ENCODE data around the gene ATP6V1G2.
"Not testable (repeated sequence)": the region's sequence is repeated elsewhere in the genome, so short reads cannot be mapped to it uniquely, and the experiment has no call there.

Gene ATP6V1G2

DNA sequence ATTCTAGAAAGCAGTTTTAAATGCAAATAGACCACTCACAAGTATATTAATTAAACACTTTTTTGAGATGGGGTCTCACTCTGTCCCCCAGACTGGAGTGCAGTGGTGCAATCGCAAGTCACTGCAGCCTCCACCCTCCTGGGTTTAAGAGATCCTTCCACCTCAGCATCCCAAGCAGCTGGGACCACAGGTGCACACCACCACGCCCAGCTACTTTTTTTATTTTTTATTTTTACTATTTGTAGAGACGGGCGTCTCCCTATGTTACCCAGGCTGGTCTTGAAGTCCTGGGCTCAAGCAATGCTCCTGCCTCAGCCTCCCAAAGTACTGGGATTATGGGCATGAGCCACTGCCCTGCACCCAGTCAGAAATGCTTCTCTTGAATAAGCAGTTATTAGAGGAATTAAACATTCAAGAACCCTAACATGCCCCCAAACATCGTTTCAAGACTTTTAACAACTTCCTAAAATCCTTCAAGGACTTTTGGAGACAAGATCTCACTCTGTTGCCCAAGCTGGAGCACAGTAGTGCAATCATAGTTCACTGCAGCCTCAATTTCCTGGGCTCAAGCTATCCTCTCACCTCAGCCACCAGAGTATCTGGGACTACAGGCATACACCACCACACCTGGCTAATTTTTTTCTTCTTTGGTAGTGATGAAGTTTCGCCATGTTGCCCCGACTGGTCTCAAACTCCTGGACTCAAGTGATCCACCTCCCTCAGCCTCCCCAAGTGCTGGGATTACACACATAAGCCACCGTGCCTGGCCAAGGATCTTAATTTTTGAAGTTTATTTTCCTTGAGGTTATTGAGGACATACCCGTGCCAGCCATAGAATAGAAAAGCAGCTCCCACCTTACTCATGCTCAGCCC lies 14.4 kb downstream of the ATP6V1G2 start:
- Mint-ChIP-seq H3K27ac (peak overlapping the region; percentile 69), H3K27me3 (no peaks in the 10 kb centered on the region), H3K36me3 (ENCODE audit: low read depth) (peaks cover 88% of the 10 kb centered on the region), H3K9me3 (no peaks in the 10 kb centered on the region), H3K4me3 (no peak overlapping the region), H3K4me1 (ENCODE audit: low read depth) (peaks cover 45% of the 10 kb centered on the region)
- DNase-seq = peak; percentile 26

DNA sequence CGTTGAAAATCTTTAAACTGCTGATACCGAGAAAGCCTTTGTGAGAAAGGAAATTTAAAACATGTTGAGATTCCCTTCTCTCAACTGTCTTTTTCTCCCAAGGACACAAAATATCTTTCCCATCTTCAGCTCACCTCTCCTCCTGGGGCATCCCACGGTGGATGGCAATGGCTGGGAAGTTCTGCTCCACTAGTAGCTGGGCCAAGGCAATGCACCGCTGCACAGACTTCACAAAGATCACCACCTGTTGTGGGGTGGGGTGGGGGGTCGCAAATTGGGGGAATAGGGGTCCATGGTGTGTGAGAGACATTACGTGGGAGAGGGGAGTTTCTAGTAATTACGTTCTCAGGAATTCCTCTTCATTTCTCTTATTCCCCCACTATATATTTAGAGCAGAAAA lies 15.2 kb downstream of the ATP6V1G2 start:
- peaks cover 81% of the 10 kb centered on the region for H3K36me3 Mint-ChIP-seq (ENCODE audit: low read depth)

DNA sequence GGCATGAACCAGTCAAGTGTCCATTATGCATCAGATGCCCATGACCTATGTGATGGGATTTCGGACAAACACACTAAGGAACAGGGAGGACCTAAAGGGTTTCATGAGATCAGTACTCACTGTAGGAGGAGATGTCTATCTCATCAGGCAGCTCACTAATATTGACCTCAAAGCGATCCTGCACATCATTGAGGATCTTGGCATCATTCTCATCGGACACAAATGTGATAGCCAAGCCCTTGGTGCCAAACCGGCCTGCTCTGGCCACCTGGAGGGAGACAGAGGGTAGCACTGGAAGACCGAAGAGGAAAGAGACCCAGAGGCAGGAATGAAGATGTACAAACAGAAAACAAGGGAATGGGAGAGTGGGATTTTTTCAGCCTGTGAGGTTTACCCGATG lies 15.7 kb downstream of the ATP6V1G2 start:
- no peaks in the 10 kb centered on the region for H3K27me3 Mint-ChIP-seq
- peaks cover 35% of the 10 kb centered on the region for H3K4me1 Mint-ChIP-seq (ENCODE audit: low read depth)
- peaks cover 76% of the 10 kb centered on the region for H3K36me3 Mint-ChIP-seq (ENCODE audit: low read depth)
- no peak overlapping the region for H3K27ac Mint-ChIP-seq
- H3K9me3 Mint-ChIP-seq = no peaks in the 10 kb centered on the region
- peak; percentile 17 for DNase-seq
- no peak overlapping the region for H3K4me3 Mint-ChIP-seq

More for the DNA sequence above, 15.2 kb downstream of the ATP6V1G2 start:
- Mint-ChIP-seq H3K4me1 (ENCODE audit: low read depth) (peaks cover 39% of the 10 kb centered on the region), H3K27me3 (no peaks in the 10 kb centered on the region), H3K27ac (no peak overlapping the region), H3K9me3 (no peaks in the 10 kb centered on the region), H3K4me3 (no peak overlapping the region)
- peak; percentile 23 for DNase-seq

DNA sequence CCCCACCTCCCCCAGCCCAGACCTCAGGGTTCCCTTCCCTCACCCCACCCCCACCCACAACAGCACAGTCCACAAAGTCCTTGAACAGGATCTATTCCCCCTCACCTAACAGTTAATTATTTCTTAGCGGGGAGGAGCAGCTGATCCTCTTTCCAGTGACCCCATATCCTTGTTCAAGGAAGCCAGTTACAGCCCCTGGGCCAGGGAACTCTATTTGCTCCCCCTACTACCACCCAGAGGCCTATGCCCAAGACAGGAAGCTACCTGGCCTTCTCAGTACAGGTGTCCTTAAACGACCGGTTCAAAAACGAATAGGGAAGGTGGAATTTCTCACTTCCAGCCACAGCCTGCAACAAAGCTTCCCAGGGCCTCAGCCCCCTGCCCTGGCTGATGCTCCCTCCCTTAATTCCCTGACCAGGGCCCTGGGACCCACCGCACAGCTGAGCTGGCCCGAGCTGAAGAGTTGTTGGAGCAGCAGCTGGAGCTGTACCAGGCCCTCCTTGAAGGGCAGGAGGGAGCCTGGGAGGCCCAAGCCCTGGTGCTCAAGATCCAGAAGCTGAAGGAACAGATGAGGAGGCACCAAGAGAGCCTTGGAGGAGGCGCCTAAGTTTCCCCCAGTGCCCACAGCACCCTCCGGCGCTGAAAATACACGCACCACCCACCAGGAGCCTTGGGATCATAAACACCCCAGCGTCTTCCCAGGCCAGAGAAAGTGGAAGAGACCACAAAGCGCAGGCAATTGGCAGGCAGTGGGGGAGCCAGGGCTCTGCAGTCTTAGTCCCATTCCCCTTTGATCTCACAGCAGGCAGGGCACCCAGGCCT lies 16.9 kb downstream of the ATP6V1G2 start:
- Mint-ChIP-seq H3K27ac (peak overlapping the region; percentile 55), H3K9me3 (no peaks in the 10 kb centered on the region), H3K4me1 (ENCODE audit: low read depth) (peaks cover 24% of the 10 kb centered on the region), H3K4me3 (no peak overlapping the region), H3K36me3 (ENCODE audit: low read depth) (peaks cover 65% of the 10 kb centered on the region), H3K27me3 (no peaks in the 10 kb centered on the region)
- DNase-seq = peak; percentile 32

DNA sequence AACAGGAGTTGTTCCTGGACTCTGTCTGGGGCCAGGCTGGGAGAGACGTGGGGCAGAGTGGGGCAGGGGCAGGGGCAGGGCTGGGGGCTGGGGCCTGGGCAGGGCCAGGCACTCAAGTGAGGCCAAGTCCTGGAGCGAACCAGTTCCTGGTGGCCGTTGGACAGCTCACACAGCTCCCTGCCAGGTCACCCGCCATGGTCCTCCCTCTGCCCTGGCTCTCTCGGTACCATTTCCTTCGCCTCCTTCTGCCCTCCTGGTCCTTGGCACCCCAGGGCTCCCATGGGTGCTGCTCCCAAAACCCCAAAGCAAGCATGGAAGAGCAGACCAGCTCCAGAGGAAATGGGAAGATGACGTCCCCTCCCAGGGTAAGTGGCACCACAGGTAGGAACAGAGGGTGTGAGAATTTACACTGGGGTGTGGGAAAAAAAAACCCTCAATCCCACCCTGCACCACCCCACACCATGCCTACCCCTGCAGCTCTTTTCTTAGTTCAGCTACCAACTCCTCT lies 17.5 kb downstream of the ATP6V1G2 start, which contains the start of gene MCCD1:
MCCD1 (plus strand) TSS at position 142 of the 508 bp plus-strand sequence; CDS start at position 195, 53 bp downstream.
- DNase-seq = no peak

DNA sequence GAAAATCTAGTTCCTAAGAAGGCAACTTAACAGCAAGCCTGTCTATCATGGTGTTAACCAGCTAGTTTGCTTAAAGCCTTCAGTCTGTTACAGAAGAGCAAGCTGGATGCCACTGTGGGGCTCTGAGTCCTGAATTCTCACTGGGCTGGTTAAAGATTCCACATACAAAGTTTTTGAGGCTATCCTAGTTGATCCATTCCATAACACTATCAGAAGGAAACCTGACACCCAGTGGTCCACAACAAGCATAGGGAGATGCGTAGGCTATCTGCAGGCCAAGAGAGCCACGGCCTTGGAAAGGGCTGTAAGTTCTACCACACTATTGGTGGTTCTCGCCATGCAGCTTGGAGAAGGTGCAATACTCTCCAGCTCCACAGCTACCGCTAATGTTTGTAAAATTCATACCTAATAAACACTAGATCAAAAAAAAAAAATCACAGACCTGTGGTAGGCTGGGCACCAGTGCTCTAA lies 18.1 kb downstream of the ATP6V1G2 start:
- H3K9me3 Mint-ChIP-seq = no peaks in the 10 kb centered on the region
- H3K4me1 Mint-ChIP-seq (ENCODE audit: low read depth) = peaks cover 16% of the 10 kb centered on the region
- H3K27ac Mint-ChIP-seq = no peak overlapping the region
- H3K27me3 Mint-ChIP-seq = no peaks in the 10 kb centered on the region
- H3K4me3 Mint-ChIP-seq = no peak overlapping the region
- H3K36me3 Mint-ChIP-seq (ENCODE audit: low read depth) = peaks cover 53% of the 10 kb centered on the region
- DNase-seq = no peak

More for the DNA sequence above, 17.5 kb downstream of the ATP6V1G2 start, which contains the start of gene MCCD1:
- Mint-ChIP-seq H3K27me3 (no peaks in the 10 kb centered on the region), H3K4me3 (no peak within 1 kb of the TSS), H3K36me3 (ENCODE audit: low read depth) (peaks cover 58% of the 10 kb centered on the region), H3K9me3 (no peaks in the 10 kb centered on the region), H3K27ac (peak within 1 kb of the TSS; percentile 55), H3K4me1 (ENCODE audit: low read depth) (peaks cover 21% of the 10 kb centered on the region)

DNA sequence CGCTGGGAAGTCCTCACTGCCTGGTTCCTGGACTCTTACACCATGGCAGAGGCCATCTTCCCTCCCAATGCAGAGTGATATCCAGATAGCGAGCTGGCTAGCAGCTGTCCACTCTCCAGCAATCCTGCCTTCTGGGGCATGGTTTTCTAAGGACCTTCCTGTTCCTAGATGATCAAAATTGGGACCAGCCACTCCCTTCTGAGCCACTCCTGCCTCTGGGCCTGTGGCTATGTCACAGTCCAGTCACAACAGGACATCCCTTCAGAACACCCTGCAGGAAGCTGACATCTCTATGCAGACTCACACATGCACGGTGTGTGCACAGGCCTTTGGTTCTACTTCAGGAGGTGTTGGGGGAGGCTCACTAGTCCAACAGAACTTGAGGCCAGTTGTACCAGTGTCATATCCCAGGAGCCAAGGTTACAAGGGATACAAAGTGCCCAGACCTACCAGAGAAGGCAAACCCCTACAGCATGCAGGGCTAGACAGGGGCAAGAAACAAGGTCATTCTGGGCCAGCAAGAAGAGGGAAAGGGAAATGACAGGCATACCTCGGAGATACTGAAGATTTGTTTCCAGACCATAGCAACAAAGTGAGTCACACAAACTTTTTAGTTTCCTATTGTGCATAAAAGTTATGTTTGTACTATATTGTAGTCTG lies 20.3 kb downstream of the ATP6V1G2 start:
- peak overlapping the region; percentile 56 for H3K27ac Mint-ChIP-seq
- peak; percentile 24 for DNase-seq
- no peak overlapping the region for H3K4me3 Mint-ChIP-seq
- peaks cover 5% of the 10 kb centered on the region for H3K4me1 Mint-ChIP-seq (ENCODE audit: low read depth)
- no peaks in the 10 kb centered on the region for H3K9me3 Mint-ChIP-seq
- no peaks in the 10 kb centered on the region for H3K27me3 Mint-ChIP-seq
- peaks cover 30% of the 10 kb centered on the region for H3K36me3 Mint-ChIP-seq (ENCODE audit: low read depth)

DNA sequence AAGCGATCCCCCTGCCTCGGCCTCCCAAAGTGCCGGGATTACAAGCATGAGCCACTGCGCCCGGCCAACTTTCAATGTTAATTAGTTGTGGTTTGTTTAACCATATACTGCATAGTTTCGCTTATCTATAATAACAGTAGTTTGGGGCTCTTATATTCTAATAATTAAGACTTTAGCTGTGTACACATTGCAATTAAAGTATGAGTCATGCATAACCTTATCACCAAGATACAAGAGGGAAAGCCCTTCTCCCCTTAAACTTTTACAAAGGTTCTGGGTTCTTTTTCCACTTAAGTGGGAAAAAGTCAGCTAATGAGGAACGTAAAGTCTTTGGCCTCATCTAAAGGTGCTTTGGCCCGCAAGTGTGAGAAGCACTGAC lies 20.9 kb downstream of the ATP6V1G2 start:
- no peak overlapping the region for H3K27ac Mint-ChIP-seq
- DNase-seq = peak; percentile 12
- H3K4me3 Mint-ChIP-seq = no peak overlapping the region
- H3K36me3 Mint-ChIP-seq (ENCODE audit: low read depth) = peaks cover 25% of the 10 kb centered on the region
- H3K9me3 Mint-ChIP-seq = no peaks in the 10 kb centered on the region
- no peaks in the 10 kb centered on the region for H3K27me3 Mint-ChIP-seq
- peaks cover 5% of the 10 kb centered on the region for H3K4me1 Mint-ChIP-seq (ENCODE audit: low read depth)

DNA sequence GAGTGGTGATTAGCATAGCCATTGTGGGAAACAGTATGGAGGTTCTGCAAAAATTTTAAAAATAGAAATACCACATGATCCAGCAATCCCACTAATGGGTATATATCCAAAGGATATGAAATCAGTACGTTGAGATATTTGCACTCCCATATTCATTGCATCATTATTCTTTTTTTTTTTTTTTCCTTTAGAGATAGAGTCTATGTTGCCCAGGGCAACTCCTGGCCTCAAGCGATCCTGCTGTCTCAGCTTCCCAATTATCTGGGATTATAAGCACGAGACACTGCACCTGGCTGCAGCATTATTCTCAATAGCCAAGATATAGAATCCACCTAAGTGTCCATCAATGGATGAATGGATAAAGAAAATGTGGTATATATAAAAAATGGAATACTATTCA lies 24.6 kb downstream of the ATP6V1G2 start:
- Mint-ChIP-seq H3K27ac (no peak overlapping the region), H3K27me3 (no peaks in the 10 kb centered on the region), H3K9me3 (no peaks in the 10 kb centered on the region), H3K4me3 (no peak overlapping the region), H3K4me1 (ENCODE audit: low read depth) (peaks cover 3% of the 10 kb centered on the region), H3K36me3 (ENCODE audit: low read depth) (no peaks in the 10 kb centered on the region)
- DNase-seq = no peak

DNA sequence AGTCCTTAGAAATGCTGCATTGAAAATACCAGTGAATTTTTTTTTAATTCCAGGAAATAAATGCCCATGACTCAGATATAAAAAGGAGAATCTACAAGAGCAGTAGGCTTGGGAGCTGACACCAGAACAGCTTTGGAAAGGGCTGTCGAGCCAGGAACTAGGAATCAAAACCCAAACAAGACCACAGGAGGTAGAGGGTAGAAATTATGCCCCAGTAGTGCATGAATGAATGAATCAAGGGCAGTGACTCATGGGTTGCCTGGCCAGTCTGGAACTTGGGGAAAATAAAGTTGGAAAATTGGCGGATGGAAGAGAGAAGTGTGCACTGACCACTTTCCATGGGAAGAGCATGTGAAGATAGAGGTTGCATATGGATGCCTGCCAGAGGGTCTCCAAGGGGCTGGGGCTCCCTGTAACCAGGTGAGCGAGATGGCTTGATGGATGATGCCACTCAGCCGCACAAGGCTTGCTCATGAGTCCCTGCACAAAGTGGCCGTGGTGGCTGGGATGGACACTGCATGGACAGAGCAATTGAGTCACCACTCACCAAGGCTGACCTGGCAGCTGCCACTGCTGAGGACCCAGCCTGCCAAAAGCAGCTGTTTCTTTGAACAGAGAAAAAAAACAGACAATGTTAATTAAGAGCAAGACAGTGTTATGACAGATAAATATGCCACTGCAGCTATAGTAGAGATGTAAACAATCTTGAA lies 32.8 kb downstream of the ATP6V1G2 start:
- Mint-ChIP-seq H3K27ac (no peak overlapping the region), H3K4me3 (no peak overlapping the region), H3K36me3 (ENCODE audit: low read depth) (peaks cover 28% of the 10 kb centered on the region), H3K27me3 (no peaks in the 10 kb centered on the region), H3K9me3 (no peaks in the 10 kb centered on the region), H3K4me1 (ENCODE audit: low read depth) (no peaks in the 10 kb centered on the region)
- no peak for DNase-seq

DNA sequence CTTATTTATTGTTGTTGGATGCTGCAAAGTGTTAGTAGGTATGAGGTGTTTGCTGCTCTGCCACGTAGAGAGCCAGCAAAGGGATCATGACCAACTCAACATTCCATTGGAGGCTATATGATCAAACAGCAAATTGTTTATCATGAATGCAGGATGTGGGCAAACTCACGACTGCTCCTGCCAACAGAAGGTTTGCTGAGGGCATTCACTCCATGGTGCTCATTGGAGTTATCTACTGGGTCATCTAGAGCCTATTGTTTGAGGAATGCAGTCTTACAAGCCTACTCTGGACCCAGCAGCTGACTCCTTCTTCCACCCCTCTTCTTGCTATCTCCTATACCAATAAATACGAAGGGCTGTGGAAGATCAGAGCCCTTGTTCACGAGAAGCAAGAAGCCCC lies 36.4 kb downstream of the ATP6V1G2 start:
- no peak overlapping the region for H3K4me3 Mint-ChIP-seq

DNA sequence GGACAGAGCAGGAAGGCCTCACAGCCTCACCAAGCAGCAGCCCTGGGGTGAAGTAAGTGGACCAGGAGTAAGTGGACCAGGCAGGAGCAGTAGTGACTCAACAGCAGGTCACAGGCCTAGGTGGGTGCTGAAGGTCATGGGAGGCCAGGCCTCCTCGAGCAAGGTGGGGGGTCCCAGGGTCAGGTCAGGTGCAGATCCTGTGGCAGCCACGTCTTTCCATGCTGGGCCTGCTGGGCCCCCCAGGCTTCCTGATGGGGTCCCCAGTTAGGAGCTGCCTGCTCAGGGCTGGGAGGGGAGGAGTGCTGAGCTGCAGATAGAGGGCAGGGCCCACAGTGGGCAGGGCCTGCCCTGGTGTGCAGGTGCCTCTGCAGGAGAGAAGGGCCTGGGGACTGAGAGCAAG lies 37.4 kb downstream of the ATP6V1G2 start:
- not testable (repeated sequence) for H3K27ac Mint-ChIP-seq; H3K4me3 Mint-ChIP-seq; DNase-seq; H3K9me3 Mint-ChIP-seq; H3K27me3 Mint-ChIP-seq; H3K4me1 Mint-ChIP-seq (ENCODE audit: low read depth)
- H3K36me3 Mint-ChIP-seq (ENCODE audit: low read depth) = peaks cover 67% of the 10 kb centered on the region

More for the DNA sequence above, 36.4 kb downstream of the ATP6V1G2 start:
- no peaks in the 10 kb centered on the region for H3K27me3 Mint-ChIP-seq
- H3K9me3 Mint-ChIP-seq = no peaks in the 10 kb centered on the region
- peaks cover 64% of the 10 kb centered on the region for H3K36me3 Mint-ChIP-seq (ENCODE audit: low read depth)
- DNase-seq = no peak
- no peak overlapping the region for H3K27ac Mint-ChIP-seq
- H3K4me1 Mint-ChIP-seq (ENCODE audit: low read depth) = peaks cover 2% of the 10 kb centered on the region

DNA sequence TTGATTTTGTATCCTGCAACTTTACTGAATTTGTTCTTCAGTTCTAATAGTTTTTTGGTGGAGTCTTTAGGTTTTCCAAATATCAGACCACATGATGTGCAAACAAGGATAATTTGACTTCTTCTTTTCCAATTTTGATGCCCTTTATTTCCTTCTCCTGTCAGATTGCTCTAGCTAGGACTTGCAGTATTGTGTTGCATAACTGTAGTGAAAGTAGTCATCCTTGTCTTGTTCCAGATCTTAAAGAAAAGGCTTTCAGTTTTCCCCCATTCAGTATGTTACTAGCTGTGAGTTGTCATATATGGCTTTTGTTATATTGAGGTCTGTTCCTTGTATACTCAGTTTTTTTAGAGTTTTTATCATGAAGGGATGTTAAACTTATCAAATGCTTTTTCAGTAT lies 43.8 kb downstream of the ATP6V1G2 start:
- no peak for DNase-seq
- no peak overlapping the region for H3K27ac Mint-ChIP-seq
- H3K9me3 Mint-ChIP-seq = no peaks in the 10 kb centered on the region
- peaks cover 36% of the 10 kb centered on the region for H3K36me3 Mint-ChIP-seq (ENCODE audit: low read depth)
- no peaks in the 10 kb centered on the region for H3K27me3 Mint-ChIP-seq
- peaks cover 52% of the 10 kb centered on the region for H3K4me1 Mint-ChIP-seq (ENCODE audit: low read depth)
- no peak overlapping the region for H3K4me3 Mint-ChIP-seq

DNA sequence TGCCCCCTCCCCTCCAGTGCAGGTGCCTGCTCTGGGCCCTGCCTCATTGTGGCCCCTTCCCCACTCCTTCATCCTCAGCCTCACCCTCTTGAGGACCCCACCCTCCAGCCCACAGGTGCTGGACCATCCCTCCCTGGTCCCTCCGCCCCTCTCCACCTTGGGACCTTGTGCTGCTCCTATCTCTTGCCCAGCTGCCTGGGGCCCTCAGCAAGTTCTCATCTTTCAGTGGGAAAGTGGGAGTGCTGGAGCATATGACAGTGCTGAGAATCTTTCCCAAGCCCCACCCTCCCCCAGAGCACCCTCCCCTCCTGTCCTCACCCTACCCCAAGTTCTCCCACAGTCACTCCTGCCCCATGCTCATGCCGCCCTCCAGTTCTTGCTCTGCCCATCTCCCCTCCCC lies 46.8 kb downstream of the ATP6V1G2 start:
- H3K9me3 Mint-ChIP-seq, H3K27me3 Mint-ChIP-seq, DNase-seq, H3K27ac Mint-ChIP-seq: not testable (repeated sequence)
- Mint-ChIP-seq H3K4me1 (ENCODE audit: low read depth) (peaks cover 71% of the 10 kb centered on the region), H3K4me3 (peak overlapping the region; percentile 82), H3K36me3 (ENCODE audit: low read depth) (peaks cover 17% of the 10 kb centered on the region)
